ENCODE results near the gene TEX28.
"Not testable (repeated sequence)": the region's sequence is repeated elsewhere in the genome, so short reads cannot be mapped to it uniquely, and the experiment has no call there.

Gene TEX28, protein sequence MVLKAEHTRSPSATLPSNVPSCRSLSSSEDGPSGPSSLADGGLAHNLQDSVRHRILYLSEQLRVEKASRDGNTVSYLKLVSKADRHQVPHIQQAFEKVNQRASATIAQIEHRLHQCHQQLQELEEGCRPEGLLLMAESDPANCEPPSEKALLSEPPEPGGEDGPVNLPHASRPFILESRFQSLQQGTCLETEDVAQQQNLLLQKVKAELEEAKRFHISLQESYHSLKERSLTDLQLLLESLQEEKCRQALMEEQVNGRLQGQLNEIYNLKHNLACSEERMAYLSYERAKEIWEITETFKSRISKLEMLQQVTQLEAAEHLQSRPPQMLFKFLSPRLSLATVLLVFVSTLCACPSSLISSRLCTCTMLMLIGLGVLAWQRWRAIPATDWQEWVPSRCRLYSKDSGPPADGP

GRCh38 chrX:154294791-154295574, at the start of gene TEX28:
Gene TEX28, minus strand, starts transcription at chrX:154295124. Its CDS starts 3,007 bp downstream, at chrX:154292117.
- DNase-seq = no peak

DNA sequence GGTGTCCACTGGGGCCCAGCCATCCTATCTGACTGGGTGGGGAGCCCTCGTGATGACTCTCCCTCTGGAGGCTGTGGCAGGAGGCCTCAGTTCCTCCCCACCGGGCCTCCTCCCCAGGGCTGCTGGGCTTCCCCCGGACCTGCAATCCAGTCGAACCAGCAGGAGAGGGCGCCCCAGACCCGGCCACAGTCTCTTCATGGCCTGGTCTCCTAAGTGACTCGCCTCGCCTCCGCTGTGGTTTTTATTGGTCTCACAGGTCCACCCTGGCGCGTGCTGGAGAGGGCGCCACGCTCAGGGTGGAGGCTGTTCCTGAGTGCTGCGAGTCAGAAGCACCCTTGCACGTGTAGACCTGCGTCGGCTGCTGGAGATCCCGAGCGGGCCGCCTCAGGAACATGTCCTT, 48.7 kb upstream of the TEX28 start:
- DNase-seq = not testable (repeated sequence)

DNA sequence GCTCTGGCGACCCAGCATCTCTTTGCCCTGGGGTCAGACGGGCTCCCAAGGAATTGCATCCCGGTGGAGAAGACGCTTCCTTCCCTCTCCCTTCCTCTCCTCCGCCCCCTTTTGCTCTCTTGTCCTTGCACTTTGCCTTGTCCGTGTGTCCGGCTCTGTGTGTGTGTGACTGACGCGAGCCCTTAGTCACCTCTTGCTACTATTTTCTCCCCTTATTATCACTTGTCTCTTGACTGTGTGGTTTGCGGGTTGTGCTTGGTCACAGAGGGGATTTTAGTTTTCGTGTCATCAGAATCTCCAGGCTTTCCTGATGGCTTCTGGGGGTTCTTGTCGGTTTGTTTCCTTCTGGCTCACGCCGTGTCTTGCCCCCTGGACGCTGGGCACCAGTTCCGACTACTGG, 48.1 kb upstream of the TEX28 start:
- DNase-seq = not testable (repeated sequence)

- DNase-seq = not testable (repeated sequence)
Observed at GRCh38 chrX:154341399-154342298, 46.7 kb upstream of the TEX28 start.

GRCh38 chrX:154334496-154334895, 39.6 kb upstream of the TEX28 start:
- no peak for DNase-seq

DNA sequence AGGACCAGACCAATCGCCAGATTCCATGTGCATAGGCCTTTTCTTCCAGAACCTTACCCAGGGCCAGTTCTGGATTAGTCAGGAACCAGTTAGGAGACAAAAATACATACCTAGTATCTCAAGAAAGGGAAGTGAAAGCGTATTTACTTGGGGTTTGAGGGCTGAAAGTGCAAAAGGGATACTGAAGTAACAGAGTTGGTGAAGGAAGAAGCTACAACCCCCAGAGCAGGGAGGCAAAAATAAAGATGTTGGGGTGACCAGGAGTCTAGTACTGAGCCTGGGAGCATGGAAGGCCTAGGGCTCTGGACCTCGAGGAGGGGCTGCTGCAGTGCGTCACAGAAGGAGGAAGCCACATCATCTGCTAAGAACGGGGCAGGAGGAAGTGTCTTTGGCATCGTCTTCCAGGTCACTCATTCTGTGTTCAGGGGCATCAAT, 38.9 kb upstream of the TEX28 start:
- no peak for DNase-seq

GRCh38 chrX:154333116-154333515, 38.2 kb upstream of the TEX28 start:
- no peak for DNase-seq

GRCh38 chrX:154332561-154332960, 37.6 kb upstream of the TEX28 start:
- no peak for DNase-seq

DNA sequence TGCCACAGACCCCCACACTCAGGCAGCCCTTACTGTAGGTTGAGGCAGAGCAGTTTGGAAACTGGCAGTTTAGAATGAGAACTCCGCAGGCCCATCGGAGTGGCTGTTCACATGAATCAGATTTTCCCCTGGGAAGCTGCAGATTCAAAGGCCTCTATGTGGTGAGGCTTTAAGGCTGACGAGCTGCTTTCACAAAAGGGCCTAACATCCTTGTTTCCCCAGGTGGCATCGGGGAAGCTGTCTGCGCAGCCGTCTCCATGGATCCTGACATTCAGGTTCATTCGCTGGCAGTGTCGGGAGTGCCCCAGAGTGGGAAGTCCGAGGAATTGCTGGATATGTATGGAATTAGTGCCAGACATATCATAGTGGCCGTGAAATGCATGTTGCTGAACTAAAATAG, 34.4 kb upstream of the TEX28 start:
- no peak for DNase-seq

DNA sequence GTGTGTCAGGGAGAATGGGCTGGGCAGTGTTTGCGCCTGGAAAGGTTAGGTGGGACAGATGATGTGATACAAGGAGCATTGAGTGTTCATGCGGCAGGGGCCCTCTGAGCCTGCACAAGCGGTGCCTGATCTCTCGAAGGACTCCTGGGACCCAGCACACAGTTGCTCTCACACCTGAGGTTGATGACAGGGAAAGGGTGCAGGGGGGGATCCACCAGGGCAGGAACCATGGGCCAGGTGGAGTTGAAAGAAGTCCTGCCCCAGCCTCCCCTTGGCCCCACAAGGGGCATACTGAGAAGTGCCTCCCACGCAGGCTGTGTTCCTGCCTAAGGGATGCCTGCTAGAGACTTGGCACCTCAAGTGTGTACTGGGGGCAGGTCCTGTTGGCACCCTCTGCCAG, 33.7 kb upstream of the TEX28 start:
- DNase-seq = no peak

DNA sequence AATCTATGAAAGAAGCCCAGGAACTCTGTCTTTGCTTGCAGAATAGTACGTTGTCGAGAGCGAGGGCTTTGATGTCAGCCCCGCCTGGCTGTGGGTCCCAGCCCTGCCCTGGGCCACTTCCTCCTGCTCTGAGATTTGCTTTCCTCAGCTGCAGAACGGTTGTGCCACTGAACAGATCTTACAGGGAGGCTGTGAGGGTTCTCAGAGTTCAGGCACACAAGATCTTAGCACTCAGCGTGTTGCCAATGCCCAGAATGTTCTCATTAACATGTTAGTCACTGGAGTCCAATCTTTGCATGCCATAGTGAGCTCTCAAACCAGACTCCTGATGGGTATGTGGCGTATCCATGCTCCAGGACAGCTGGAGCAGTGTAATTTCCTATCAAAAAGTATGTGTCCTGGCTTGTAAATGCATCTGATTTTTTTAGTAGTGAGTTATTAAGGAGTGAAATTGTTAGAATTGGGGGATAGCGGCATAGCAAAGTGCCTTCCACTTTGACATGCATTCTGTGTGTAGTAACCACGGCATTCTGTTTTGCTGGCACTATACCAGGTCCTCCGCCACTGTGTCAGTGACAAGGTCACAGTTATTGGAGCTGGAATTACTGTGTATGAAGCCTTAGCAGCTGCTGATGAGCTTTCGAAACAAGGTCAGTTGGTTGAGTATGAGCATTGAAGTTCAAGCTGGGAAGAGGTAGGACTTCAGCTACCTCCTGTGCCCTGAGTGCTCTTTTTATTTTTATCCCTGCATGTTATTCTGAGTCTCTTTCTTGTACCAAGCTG, 32.3 kb upstream of the TEX28 start:
- no peak for DNase-seq

DNA sequence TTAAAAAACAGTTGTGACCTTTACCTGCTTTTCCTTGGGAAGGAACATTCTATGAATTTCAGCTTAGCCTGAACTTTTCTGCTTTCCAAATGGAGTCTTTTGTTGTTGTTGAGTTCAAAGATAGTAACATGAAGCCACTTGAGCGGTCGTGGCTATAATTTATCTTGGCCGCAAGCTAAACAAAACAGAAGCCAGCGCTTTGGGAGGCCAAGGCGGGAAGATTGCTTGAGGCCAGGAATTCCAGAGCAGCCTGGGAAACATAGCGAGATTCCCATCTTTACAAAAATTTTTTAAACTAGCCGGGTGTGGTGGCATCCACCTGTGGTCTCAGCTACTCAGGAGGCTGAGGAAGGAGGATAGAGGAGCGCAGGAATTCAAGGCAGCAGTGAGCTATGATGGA, 30.6 kb upstream of the TEX28 start:
- DNase-seq = no peak

GRCh38 chrX:154323537-154323936, 28.6 kb upstream of the TEX28 start:
- DNase-seq = no peak

GRCh38 chrX:154322890-154323289, 28.0 kb upstream of the TEX28 start:
- no peak for DNase-seq

GRCh38 chrX:154321594-154321993, 26.7 kb upstream of the TEX28 start:
- no peak for DNase-seq

GRCh38 chrX:154321152-154321551, 26.2 kb upstream of the TEX28 start:
- no peak for DNase-seq

- no peak for DNase-seq
Observed at GRCh38 chrX:154320406-154320805, 25.5 kb upstream of the TEX28 start.

GRCh38 chrX:154317391-154317995, 22.6 kb upstream of the TEX28 start:
- DNase-seq = no peak

- no peak for DNase-seq
Observed at GRCh38 chrX:154315416-154315815, 20.5 kb upstream of the TEX28 start.

- no peak for DNase-seq
Observed at GRCh38 chrX:154313147-154313546, 18.2 kb upstream of the TEX28 start.

DNA sequence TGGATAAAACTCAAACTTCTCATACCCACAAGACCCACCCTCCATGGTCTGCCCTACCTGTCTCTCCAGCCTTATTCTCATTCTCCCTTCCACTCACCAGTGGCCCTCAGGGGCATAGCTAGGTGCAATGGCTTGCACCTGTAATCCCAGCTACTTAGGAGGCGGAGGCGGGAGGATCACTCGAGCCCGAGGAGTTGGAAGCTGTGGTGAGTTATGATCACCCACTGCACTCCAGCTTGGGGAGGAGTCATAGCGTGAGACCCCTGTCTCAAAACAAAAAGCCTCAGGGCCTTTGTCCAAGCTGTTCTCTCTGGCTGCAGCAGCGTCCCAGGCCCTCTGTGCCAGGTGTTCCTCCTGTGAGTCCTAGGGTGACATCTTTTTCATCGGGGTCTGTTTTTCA, 17.2 kb upstream of the TEX28 start:
- DNase-seq = no peak
